GM21786 (cell line): ENCODE results near the gene CA6.
"Not testable (repeated sequence)": the region's sequence is repeated elsewhere in the genome, so short reads cannot be mapped to it uniquely, and the experiment has no call there.

Source experiments
- ATAC-seq: cut with Tn5 transposase; IDR thresholded peaks from one replicate; pipeline ENCODE4 v1.9.1; 2021; ENCODE audit not compliant: unreplicated experiment

The CA6 gene

GRCh38 chr1:8968902-8969301 is 23.2 kb downstream of the CA6 start:
- ATAC-seq, result not testable (repeated sequence)

- ATAC-seq, result no peak
Observed at GRCh38 chr1:8969937-8970336, 24.3 kb downstream of the CA6 start.

GRCh38 chr1:8970870-8971337 is 25.2 kb downstream of the CA6 start:
- no peak for ATAC-seq

GRCh38 chr1:8974551-8974950 is 28.9 kb downstream of the CA6 start:
- no peak for ATAC-seq

- no peak for ATAC-seq
Observed at GRCh38 chr1:8976338-8976737, 30.7 kb downstream of the CA6 start.

GRCh38 chr1:8976896-8977450 is 31.3 kb downstream of the CA6 start:
- ATAC-seq, result no peak

- no peak for ATAC-seq
Observed at GRCh38 chr1:8980656-8981055, 35.0 kb downstream of the CA6 start.

- no peak for ATAC-seq
Observed at GRCh38 chr1:8981169-8981568, 35.5 kb downstream of the CA6 start.

- ATAC-seq, result no peak
Observed at GRCh38 chr1:8984203-8984602, 38.5 kb downstream of the CA6 start.

- no peak for ATAC-seq
Observed at GRCh38 chr1:8984990-8985389, 39.3 kb downstream of the CA6 start.

GRCh38 chr1:8985915-8986813 is 40.5 kb downstream of the CA6 start:
- ATAC-seq, result no peak

GRCh38 chr1:8986814-8987190 is 41.1 kb downstream of the CA6 start:
- ATAC-seq, result no peak

- no peak for ATAC-seq
Observed at GRCh38 chr1:8987881-8988617, 42.4 kb downstream of the CA6 start.

GRCh38 chr1:8988618-8988967 is 42.9 kb downstream of the CA6 start:
- no peak for ATAC-seq

GRCh38 chr1:8989061-8989460 is 43.4 kb downstream of the CA6 start:
- no peak for ATAC-seq

GRCh38 chr1:8989821-8990220 is 44.2 kb downstream of the CA6 start:
- ATAC-seq, result no peak

GRCh38 chr1:8992936-8993687 is 47.4 kb downstream of the CA6 start:
- no peak for ATAC-seq

GRCh38 chr1:8993962-8994675 is 48.5 kb downstream of the CA6 start:
- ATAC-seq, result not testable (repeated sequence)

GRCh38 chr1:9001534-9002214 is 56.0 kb downstream of the CA6 start:
- ATAC-seq, result not testable (repeated sequence)

- ATAC-seq, result not testable (repeated sequence)
Observed at GRCh38 chr1:9002215-9002560, 56.5 kb downstream of the CA6 start.
